WTC11 (cell line): ENCODE data around the gene RPTOR. TPM values are rescaled to one million over a fixed set of nuclear protein-coding genes. Genes with fewer than 3 reads are reported as not detected.
A peak's percentile ranks its signal among the peaks of the same experiment; 100 is the strongest.

Source experiments
- ATAC-seq: fragments of 200-7000 bp; cut with Tn5 transposase; 2 replicates; pipeline ENCODE4 v1.10.0; 2021; ENCODE audit warnings: mild to moderate bottlenecking, moderate library complexity
- CTCF ChIA-PET: fragments of 300-600 bp; sonication (Branson Sonifier 250); formaldehyde crosslinking; loops from one replicate; lab custom pipeline; 2021; ENCODE audit warnings: antibody characterized with exemption; lab: Charles Lee
- POLR2A ChIA-PET: fragments of 350-600 bp; sonication (Branson Sonifier 250); formaldehyde crosslinking; loops from one replicate; lab custom pipeline; 2021; ENCODE audit warnings: antibody characterized with exemption; lab: Charles Lee
- DNase-seq: peaks from one replicate; pipeline ENCODE4 v3.0.0; 2021; ENCODE audit warnings: low spot score
- H3K27ac Mint-ChIP-seq: 2 replicates; pipeline ENCODE4 v1.8.0; 2021; ENCODE audit warnings: mixed read lengths
- H3K27me3 Mint-ChIP-seq: 2 replicates; pipeline ENCODE4 v1.8.0; 2021; ENCODE audit warnings: low read depth, mild to moderate bottlenecking, moderate library complexity, mixed read lengths
- H3K36me3 Mint-ChIP-seq: 2 replicates; pipeline ENCODE4 v1.8.0; 2021; ENCODE audit warnings: mixed read lengths
- H3K4me1 Mint-ChIP-seq: 2 replicates; pipeline ENCODE4 v1.8.0; 2022; ENCODE audit warnings: mixed read lengths
- H3K4me3 Mint-ChIP-seq: 2 replicates; pipeline ENCODE4 v1.8.0; 2021; ENCODE audit warnings: mild to moderate bottlenecking, moderate library complexity, mixed read lengths
- H3K9me3 Mint-ChIP-seq: 2 replicates; pipeline ENCODE4 v1.8.0; 2021; ENCODE audit warnings: mixed read lengths
- CREM ChIP-seq: sonication (generic); formaldehyde crosslinking; IDR thresholded peaks from 2 replicates; pipeline ENCODE4 v1.8.1; 2022; ENCODE audit warnings: mild to moderate bottlenecking, missing genetic modification reagents, moderate library complexity
- GTF2I ChIP-seq: fragments of 250-450 bp; sonication (Bioruptor Pico); conservative IDR thresholded peaks from 2 replicates; pipeline ENCODE4 v1.4.0; 2021; ENCODE audit warnings: mild to moderate bottlenecking
- JAZF1 ChIP-seq: fragments of 250-450 bp; sonication (Bioruptor Pico); IDR thresholded peaks from 2 replicates; pipeline ENCODE4 v1.9.0; 2021; ENCODE audit warnings: moderate library complexity, mild to moderate bottlenecking, inconsistent platforms
- MXD4 ChIP-seq: fragments of 250-450 bp; sonication (Bioruptor Pico); IDR thresholded peaks from 2 replicates; pipeline ENCODE4 v1.8.0; 2021; ENCODE audit warnings: mild to moderate bottlenecking, moderate library complexity, borderline replicate concordance
- PRRX2 ChIP-seq: fragments of 250-450 bp; sonication (Bioruptor Pico); IDR thresholded peaks from 2 replicates; pipeline ENCODE4 v1.8.0; 2021; ENCODE audit warnings: mild to moderate bottlenecking
- RORB ChIP-seq: fragments of 250-450 bp; sonication (Bioruptor Pico); IDR thresholded peaks from 2 replicates; pipeline ENCODE4 v1.9.0; 2021; ENCODE audit warnings: mild to moderate bottlenecking
- ZBTB21 ChIP-seq: sonication (generic); formaldehyde crosslinking; IDR thresholded peaks from 2 replicates; pipeline ENCODE4 v1.8.1; 2023; ENCODE audit warnings: mild to moderate bottlenecking, missing genetic modification reagents, borderline replicate concordance
- ZNF263 ChIP-seq: sonication (generic); formaldehyde crosslinking; IDR thresholded peaks from 2 replicates; pipeline ENCODE4 v1.8.1; 2022; ENCODE audit warnings: low read depth, mild to moderate bottlenecking, moderate library complexity, missing genetic modification reagents
- total RNA-seq: library from RNA; stranded (reverse); gene quantifications from 3 replicates; pipeline ENCODE4 v1.2.3, GENCODE V29; 2021
- TF ChIP-seq, protein P1 (sequence below): sonication (generic); formaldehyde crosslinking; IDR thresholded peaks from 2 replicates; pipeline ENCODE4 v1.8.0; 2022; ENCODE audit warnings: mild to moderate bottlenecking, missing genetic modification reagents
- TF ChIP-seq, protein P2 (sequence below): sonication (generic); formaldehyde crosslinking; IDR thresholded peaks from 2 replicates; pipeline ENCODE4 v1.8.0; 2023; ENCODE audit warnings: missing genetic modification reagents, mild to moderate bottlenecking, borderline replicate concordance
- TF ChIP-seq, protein P3 (sequence below): sonication (generic); formaldehyde crosslinking; IDR thresholded peaks from 2 replicates; pipeline ENCODE4 v1.8.1; 2022; ENCODE audit warnings: mild to moderate bottlenecking, missing genetic modification reagents, moderate library complexity, borderline replicate concordance
- TF ChIP-seq, protein P4 (sequence below): sonication (generic); formaldehyde crosslinking; IDR thresholded peaks from 2 replicates; pipeline ENCODE4 v1.8.1; 2022; ENCODE audit warnings: mild to moderate bottlenecking, moderate library complexity, missing genetic modification reagents
- TF ChIP-seq, protein P5 (sequence below): fragments of 200-600 bp; IDR thresholded peaks from 2 replicates; pipeline ENCODE4 v1.8.0; 2022; ENCODE audit warnings: antibody characterized with exemption
- TF ChIP-seq, protein P6 (sequence below): sonication (generic); formaldehyde crosslinking; IDR thresholded peaks from 2 replicates; pipeline ENCODE4 v1.8.1; 2023; ENCODE audit warnings: mild to moderate bottlenecking, missing genetic modification reagents, moderate library complexity

The RPTOR gene
- total RNA-seq, 1 experiment from 2014 or later = 41.0 TPM

DNA sequence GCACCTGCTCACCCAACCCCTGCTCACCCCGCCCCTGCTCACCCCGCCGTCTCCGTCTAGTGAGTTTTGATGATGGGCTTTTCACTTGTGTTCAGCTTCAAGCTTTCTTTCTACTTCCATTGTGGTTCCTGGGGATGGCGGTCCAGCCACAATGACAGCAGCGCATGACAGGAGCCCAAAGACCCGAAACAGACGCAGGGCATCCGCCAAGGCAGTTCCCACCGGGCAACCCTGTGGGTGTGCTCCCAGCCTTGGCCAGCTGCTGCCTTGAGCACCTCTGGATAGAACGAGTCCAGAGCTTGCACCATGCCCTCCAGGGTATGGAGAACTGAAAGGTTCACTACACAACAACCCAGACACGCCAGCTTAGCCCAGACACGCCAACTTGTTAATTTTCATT, 354.1 kb downstream of the RPTOR start:
- Mint-ChIP-seq H3K27me3 (no peaks in the 10 kb centered on the region), H3K36me3 (peaks cover 4% of the 10 kb centered on the region; the same call in 1 of the 2 replicates), H3K4me3 (no peak overlapping the region), H3K27ac (peak overlapping the region; percentile 60; the same call in 1 of the 2 replicates), H3K9me3 (no peaks in the 10 kb centered on the region), H3K4me1 (no peaks in the 10 kb centered on the region)
- DNase-seq = no peak
- no peak for ATAC-seq
- TF ChIP-seq ZNF263 = no peak
- no peak for TF ChIP-seq ZBTB21
- TF ChIP-seq, protein P1, sequence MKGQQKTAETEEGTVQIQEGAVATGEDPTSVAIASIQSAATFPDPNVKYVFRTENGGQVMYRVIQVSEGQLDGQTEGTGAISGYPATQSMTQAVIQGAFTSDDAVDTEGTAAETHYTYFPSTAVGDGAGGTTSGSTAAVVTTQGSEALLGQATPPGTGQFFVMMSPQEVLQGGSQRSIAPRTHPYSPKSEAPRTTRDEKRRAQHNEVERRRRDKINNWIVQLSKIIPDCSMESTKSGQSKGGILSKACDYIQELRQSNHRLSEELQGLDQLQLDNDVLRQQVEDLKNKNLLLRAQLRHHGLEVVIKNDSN = no peak
- TF ChIP-seq, protein P2, sequence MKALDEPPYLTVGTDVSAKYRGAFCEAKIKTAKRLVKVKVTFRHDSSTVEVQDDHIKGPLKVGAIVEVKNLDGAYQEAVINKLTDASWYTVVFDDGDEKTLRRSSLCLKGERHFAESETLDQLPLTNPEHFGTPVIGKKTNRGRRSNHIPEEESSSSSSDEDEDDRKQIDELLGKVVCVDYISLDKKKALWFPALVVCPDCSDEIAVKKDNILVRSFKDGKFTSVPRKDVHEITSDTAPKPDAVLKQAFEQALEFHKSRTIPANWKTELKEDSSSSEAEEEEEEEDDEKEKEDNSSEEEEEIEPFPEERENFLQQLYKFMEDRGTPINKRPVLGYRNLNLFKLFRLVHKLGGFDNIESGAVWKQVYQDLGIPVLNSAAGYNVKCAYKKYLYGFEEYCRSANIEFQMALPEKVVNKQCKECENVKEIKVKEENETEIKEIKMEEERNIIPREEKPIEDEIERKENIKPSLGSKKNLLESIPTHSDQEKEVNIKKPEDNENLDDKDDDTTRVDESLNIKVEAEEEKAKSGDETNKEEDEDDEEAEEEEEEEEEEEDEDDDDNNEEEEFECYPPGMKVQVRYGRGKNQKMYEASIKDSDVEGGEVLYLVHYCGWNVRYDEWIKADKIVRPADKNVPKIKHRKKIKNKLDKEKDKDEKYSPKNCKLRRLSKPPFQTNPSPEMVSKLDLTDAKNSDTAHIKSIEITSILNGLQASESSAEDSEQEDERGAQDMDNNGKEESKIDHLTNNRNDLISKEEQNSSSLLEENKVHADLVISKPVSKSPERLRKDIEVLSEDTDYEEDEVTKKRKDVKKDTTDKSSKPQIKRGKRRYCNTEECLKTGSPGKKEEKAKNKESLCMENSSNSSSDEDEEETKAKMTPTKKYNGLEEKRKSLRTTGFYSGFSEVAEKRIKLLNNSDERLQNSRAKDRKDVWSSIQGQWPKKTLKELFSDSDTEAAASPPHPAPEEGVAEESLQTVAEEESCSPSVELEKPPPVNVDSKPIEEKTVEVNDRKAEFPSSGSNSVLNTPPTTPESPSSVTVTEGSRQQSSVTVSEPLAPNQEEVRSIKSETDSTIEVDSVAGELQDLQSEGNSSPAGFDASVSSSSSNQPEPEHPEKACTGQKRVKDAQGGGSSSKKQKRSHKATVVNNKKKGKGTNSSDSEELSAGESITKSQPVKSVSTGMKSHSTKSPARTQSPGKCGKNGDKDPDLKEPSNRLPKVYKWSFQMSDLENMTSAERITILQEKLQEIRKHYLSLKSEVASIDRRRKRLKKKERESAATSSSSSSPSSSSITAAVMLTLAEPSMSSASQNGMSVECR (CRISPR knock-in tag) = no peak
- TF ChIP-seq JAZF1 = no peak
- no peak for TF ChIP-seq GTF2I (CRISPR knock-in tag)
- TF ChIP-seq, protein P3, sequence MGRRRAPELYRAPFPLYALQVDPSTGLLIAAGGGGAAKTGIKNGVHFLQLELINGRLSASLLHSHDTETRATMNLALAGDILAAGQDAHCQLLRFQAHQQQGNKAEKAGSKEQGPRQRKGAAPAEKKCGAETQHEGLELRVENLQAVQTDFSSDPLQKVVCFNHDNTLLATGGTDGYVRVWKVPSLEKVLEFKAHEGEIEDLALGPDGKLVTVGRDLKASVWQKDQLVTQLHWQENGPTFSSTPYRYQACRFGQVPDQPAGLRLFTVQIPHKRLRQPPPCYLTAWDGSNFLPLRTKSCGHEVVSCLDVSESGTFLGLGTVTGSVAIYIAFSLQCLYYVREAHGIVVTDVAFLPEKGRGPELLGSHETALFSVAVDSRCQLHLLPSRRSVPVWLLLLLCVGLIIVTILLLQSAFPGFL (CRISPR knock-in tag) = no peak
- TF ChIP-seq, protein P4, sequence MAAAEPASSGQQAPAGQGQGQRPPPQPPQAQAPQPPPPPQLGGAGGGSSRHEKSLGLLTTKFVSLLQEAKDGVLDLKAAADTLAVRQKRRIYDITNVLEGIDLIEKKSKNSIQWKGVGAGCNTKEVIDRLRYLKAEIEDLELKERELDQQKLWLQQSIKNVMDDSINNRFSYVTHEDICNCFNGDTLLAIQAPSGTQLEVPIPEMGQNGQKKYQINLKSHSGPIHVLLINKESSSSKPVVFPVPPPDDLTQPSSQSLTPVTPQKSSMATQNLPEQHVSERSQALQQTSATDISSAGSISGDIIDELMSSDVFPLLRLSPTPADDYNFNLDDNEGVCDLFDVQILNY (CRISPR knock-in tag) = no peak
- no peak for TF ChIP-seq PRRX2 (CRISPR knock-in tag)
- TF ChIP-seq RORB (CRISPR knock-in tag) = no peak
- no peak for TF ChIP-seq MXD4
- ChIA-PET POLR2A (interaction anchor here (1.0 kb wide), 1 partner anchor 472 kb away, joined by 3 read pairs; no protein-coding TSS in a partner anchor), CTCF (interaction anchor here (0.6 to 2.1 kb wide), 69 partner anchors 9 to 642 kb away, joined by 3 to 28 read pairs (median 4); partner anchors contain the start of gene NPTX1)

DNA sequence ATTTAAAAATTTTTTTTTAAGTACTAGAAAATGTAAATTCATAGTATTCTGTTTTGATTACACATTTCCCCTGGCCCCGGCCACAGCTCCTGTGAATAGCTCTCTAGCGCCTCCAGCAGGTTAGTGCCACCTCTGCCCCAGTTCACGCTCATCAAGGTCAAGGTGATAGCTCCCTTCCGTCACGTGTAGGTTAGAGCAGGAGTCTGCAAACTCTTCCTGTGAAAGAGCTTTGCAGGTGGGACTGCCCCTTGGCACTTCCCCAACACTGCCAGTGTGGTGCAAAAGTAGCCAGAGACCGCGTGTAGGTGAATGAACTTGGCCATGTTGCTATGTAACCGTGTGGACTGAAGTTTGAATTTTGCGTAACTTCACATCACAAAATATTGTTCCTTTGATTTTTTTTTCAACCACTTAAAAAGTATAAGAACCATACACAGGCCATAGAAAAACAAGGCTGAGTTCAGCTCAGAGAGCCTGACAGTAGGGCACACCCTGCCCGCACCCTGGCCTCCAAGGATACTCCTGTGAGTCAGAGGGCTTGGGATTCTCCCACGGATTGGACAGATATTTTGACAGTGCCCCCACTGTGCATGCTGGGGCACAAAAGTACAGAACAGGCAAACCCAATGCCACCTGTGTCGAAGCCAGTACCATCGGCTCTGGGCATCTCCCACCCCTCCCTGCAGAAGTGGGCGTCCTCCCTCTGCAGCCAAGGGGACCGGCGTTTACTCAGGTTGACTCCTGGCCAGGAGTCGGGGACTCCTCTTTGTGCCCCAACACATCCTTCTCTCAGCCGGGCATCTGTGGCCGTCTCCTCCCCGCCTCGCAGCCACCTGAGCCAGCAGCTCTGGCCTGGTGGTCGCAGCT, 355.0 kb downstream of the RPTOR start:
- CTCF ChIA-PET = interaction anchor here (0.5 to 2.1 kb wide), 78 partner anchors 10 to 643 kb away, joined by 3 to 28 read pairs (median 4); partner anchors contain the start of genes ENDOV and NPTX1
- Mint-ChIP-seq H3K27ac (no peak overlapping the region), H3K4me1 (no peaks in the 10 kb centered on the region)
- TF ChIP-seq, protein P5, sequence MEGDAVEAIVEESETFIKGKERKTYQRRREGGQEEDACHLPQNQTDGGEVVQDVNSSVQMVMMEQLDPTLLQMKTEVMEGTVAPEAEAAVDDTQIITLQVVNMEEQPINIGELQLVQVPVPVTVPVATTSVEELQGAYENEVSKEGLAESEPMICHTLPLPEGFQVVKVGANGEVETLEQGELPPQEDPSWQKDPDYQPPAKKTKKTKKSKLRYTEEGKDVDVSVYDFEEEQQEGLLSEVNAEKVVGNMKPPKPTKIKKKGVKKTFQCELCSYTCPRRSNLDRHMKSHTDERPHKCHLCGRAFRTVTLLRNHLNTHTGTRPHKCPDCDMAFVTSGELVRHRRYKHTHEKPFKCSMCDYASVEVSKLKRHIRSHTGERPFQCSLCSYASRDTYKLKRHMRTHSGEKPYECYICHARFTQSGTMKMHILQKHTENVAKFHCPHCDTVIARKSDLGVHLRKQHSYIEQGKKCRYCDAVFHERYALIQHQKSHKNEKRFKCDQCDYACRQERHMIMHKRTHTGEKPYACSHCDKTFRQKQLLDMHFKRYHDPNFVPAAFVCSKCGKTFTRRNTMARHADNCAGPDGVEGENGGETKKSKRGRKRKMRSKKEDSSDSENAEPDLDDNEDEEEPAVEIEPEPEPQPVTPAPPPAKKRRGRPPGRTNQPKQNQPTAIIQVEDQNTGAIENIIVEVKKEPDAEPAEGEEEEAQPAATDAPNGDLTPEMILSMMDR = peak; percentile 86; the same call in 1 of the 2 replicates
- no peak for TF ChIP-seq CREM (CRISPR knock-in tag)
- TF ChIP-seq, protein P1 = peak; percentile 81
- TF ChIP-seq, protein P6, sequence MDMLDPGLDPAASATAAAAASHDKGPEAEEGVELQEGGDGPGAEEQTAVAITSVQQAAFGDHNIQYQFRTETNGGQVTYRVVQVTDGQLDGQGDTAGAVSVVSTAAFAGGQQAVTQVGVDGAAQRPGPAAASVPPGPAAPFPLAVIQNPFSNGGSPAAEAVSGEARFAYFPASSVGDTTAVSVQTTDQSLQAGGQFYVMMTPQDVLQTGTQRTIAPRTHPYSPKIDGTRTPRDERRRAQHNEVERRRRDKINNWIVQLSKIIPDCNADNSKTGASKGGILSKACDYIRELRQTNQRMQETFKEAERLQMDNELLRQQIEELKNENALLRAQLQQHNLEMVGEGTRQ = peak; percentile 78
- TF ChIP-seq, all 79 proteins: peak for 3
- H3K9me3 Mint-ChIP-seq = no peaks in the 10 kb centered on the region
- POLR2A ChIA-PET = interaction anchor here (1.0 kb wide), 1 partner anchor 473 kb away, joined by 3 read pairs; no protein-coding TSS in a partner anchor
- no peaks in the 10 kb centered on the region for H3K27me3 Mint-ChIP-seq
- H3K4me3 Mint-ChIP-seq = no peak overlapping the region
- ATAC-seq = peak; percentile 88
- peaks cover 4% of the 10 kb centered on the region; the same call in 1 of the 2 replicates for H3K36me3 Mint-ChIP-seq
- DNase-seq = peak; percentile 85
